ENCODE results near the gene TMEM240. TPM values are rescaled to one million over a fixed set of nuclear protein-coding genes. Genes with fewer than 3 reads are reported as not detected.

Gene TMEM240
- total and polyA plus RNA-seq, 2 of the 8 experiments (the other 6 are each of a cell fraction or from before 2014, with no cell fraction given), result 3.6 to 5.7 TPM

GRCh38 chr1:1539310-1540089 is 924 bp downstream of the TMEM240 start (continued):
- TF ChIP-seq CREB1 (IDR thresholded peaks at IDR 0.05) (peak; percentile 21; the same call in 1 of the 2 replicates), HDAC2 (IDR thresholded peaks at IDR 0.05; ENCODE audit: borderline replicate concordance in 1 of 2, low read depth in 2 of 2, low read length in 2 of 2) (0 out of 4 replicates have a peak, but pooled peaks of 1 of the 2 experiments have one; percentile 30)
